ENCODE measurements around the gene USP30.

The USP30 gene

GRCh38 chr12:109120557-109120956 lies 68.2 kb downstream of the USP30 start:
- no peak for DNase-seq (ENCODE audit: low spot score)
- no peaks in the 10 kb centered on the region for H3K4me1 ChIP-seq (ENCODE audit: insufficient read depth, poor library complexity, severe bottlenecking)
- no peaks in the 10 kb centered on the region for H3K27me3 ChIP-seq (ENCODE audit: insufficient read depth, poor library complexity, severe bottlenecking)
- no peak overlapping the region for H3K27ac ChIP-seq (ENCODE audit: poor library complexity, severe bottlenecking)
- TF ChIP-seq CTCF (IDR thresholded peaks at IDR 0.05; ENCODE audit: poor library complexity, severe bottlenecking), result no peak
- no peak for ATAC-seq (ENCODE audit: low read depth)
- no peaks in the 10 kb centered on the region for H3K36me3 ChIP-seq (ENCODE audit: low read depth)
- H3K4me3 ChIP-seq (ENCODE audit: severe bottlenecking), result no peak overlapping the region
- no peaks in the 10 kb centered on the region for H3K9me3 ChIP-seq (ENCODE audit: severe bottlenecking)

GRCh38 chr12:109121346-109121880 lies 69.0 kb downstream of the USP30 start:
- ATAC-seq (ENCODE audit: low read depth) (no peak), DNase-seq (ENCODE audit: low spot score) (no peak)
- TF ChIP-seq CTCF (IDR thresholded peaks at IDR 0.05; ENCODE audit: poor library complexity, severe bottlenecking), result no peak
- no peak overlapping the region for H3K27ac ChIP-seq (ENCODE audit: poor library complexity, severe bottlenecking)
- no peaks in the 10 kb centered on the region for H3K4me1 ChIP-seq (ENCODE audit: insufficient read depth, poor library complexity, severe bottlenecking)
- no peak overlapping the region for H3K4me3 ChIP-seq (ENCODE audit: severe bottlenecking)
- H3K27me3 ChIP-seq (ENCODE audit: insufficient read depth, poor library complexity, severe bottlenecking), result no peaks in the 10 kb centered on the region
- no peaks in the 10 kb centered on the region for H3K9me3 ChIP-seq (ENCODE audit: severe bottlenecking)
- no peaks in the 10 kb centered on the region for H3K36me3 ChIP-seq (ENCODE audit: low read depth)

GRCh38 chr12:109124878-109125648 lies 72.7 kb downstream of the USP30 start:
- no peaks in the 10 kb centered on the region for H3K27me3 ChIP-seq (ENCODE audit: insufficient read depth, poor library complexity, severe bottlenecking)
- ATAC-seq (ENCODE audit: low read depth) (no peak), DNase-seq (ENCODE audit: low spot score) (no peak)
- H3K27ac ChIP-seq (ENCODE audit: poor library complexity, severe bottlenecking), result no peak overlapping the region
- H3K4me3 ChIP-seq (ENCODE audit: severe bottlenecking), result no peak overlapping the region
- no peak for TF ChIP-seq CTCF (IDR thresholded peaks at IDR 0.05; ENCODE audit: poor library complexity, severe bottlenecking)
- H3K36me3 ChIP-seq (ENCODE audit: low read depth), result no peaks in the 10 kb centered on the region
- no peaks in the 10 kb centered on the region for H3K4me1 ChIP-seq (ENCODE audit: insufficient read depth, poor library complexity, severe bottlenecking)
- no peaks in the 10 kb centered on the region for H3K9me3 ChIP-seq (ENCODE audit: severe bottlenecking)

GRCh38 chr12:109125791-109126190 lies 73.4 kb downstream of the USP30 start:
- H3K9me3 ChIP-seq (ENCODE audit: severe bottlenecking), result no peaks in the 10 kb centered on the region

More at GRCh38 chr12:109125791-109126190, 73.4 kb downstream of the USP30 start:
- H3K27me3 ChIP-seq (ENCODE audit: insufficient read depth, poor library complexity, severe bottlenecking), result no peaks in the 10 kb centered on the region
- H3K4me1 ChIP-seq (ENCODE audit: insufficient read depth, poor library complexity, severe bottlenecking), result no peaks in the 10 kb centered on the region
- H3K27ac ChIP-seq (ENCODE audit: poor library complexity, severe bottlenecking), result no peak overlapping the region
- ATAC-seq (ENCODE audit: low read depth) (no peak), DNase-seq (ENCODE audit: low spot score) (no peak)
- H3K36me3 ChIP-seq (ENCODE audit: low read depth), result no peaks in the 10 kb centered on the region
- TF ChIP-seq CTCF (IDR thresholded peaks at IDR 0.05; ENCODE audit: poor library complexity, severe bottlenecking), result no peak
- H3K4me3 ChIP-seq (ENCODE audit: severe bottlenecking), result no peak overlapping the region
